ENCODE results near the gene RRP8.

GRCh38 chr11:6610591-6610990 is 7.2 kb upstream of the RRP8 start:
- TF ChIP-seq NR2F1 (conservative IDR thresholded peaks at IDR 0.05) (no peak), RELA (IDR thresholded peaks at IDR 0.05; ENCODE audit: borderline replicate concordance, partially characterized antibody) (no peak), CTCF (IDR thresholded peaks at IDR 0.05 in 2 of 3, conservative IDR thresholded peaks at IDR 0.05 in 1 of 3; ENCODE audit: control insufficient read depth in 2 of 3, extremely low read depth in 1 of 3, insufficient read depth in 1 of 3, low read depth in 3 of 3, low read length in 3 of 3) (no peak), MAX (IDR thresholded peaks at IDR 0.05; ENCODE audit: low read depth, low read length) (no peak), ESRRA (IDR thresholded peaks at IDR 0.05; ENCODE audit: low read length) (no peak), POLR2A (IDR thresholded peaks at IDR 0.05; ENCODE audit: low read depth, low read length) (no peak), TAF1 (IDR thresholded peaks at IDR 0.05; ENCODE audit: borderline replicate concordance, low read depth, low read length) (no peak), POLR2AphosphoS5 (IDR thresholded peaks at IDR 0.05; ENCODE audit: low read length) (peak; percentile 2; the same call in 1 of the 2 replicates), NRF1 (conservative IDR thresholded peaks at IDR 0.05; ENCODE audit: low read depth, low read length) (no peak), EP300 (IDR thresholded peaks at IDR 0.05; ENCODE audit: borderline replicate concordance in 1 of 2, control insufficient read depth in 1 of 2, low read depth in 2 of 2, low read length in 2 of 2) (no peak), CHD1 (IDR thresholded peaks at IDR 0.05; ENCODE audit: low read depth, low read length) (no peak), MYC (IDR thresholded peaks at IDR 0.05; ENCODE audit: insufficient read depth, insufficient read length, insufficient replicate concordance, low read length, severe bottlenecking) (no peak)

Data from GM12878 (cell line).